GM21825 (cell line): Measurements from ENCODE around the gene SPCS3.
"Not testable (repeated sequence)": the region's sequence is repeated elsewhere in the genome, so short reads cannot be mapped to it uniquely, and the experiment has no call there.

Experiments
- ATAC-seq: cut with Tn5 transposase; IDR thresholded peaks from one replicate; pipeline ENCODE4 v1.9.1; 2021; ENCODE audit warnings: mild to moderate bottlenecking, moderate library complexity; ENCODE audit not compliant: unreplicated experiment

SPCS3 gene

DNA sequence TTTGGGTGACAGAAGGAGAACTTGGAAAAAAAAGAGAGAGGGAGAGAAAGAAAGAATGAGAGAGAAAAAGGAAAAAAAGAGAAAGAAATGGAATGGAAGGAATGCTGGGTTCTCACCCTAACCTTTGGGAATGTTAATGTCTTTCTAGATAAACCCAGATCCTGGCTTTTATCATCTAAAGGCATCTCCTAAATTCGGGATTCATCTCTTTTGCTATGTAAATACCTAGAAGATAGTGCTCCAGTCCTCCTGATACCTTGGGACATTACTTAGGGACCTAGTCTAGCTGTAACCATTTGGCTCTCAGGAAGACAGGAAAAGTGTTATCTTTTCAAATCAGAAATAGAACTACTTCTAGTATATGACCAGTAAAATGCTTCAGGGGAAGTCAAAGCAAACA, 15.8 kb upstream of the SPCS3 start:
- no peak for ATAC-seq

DNA sequence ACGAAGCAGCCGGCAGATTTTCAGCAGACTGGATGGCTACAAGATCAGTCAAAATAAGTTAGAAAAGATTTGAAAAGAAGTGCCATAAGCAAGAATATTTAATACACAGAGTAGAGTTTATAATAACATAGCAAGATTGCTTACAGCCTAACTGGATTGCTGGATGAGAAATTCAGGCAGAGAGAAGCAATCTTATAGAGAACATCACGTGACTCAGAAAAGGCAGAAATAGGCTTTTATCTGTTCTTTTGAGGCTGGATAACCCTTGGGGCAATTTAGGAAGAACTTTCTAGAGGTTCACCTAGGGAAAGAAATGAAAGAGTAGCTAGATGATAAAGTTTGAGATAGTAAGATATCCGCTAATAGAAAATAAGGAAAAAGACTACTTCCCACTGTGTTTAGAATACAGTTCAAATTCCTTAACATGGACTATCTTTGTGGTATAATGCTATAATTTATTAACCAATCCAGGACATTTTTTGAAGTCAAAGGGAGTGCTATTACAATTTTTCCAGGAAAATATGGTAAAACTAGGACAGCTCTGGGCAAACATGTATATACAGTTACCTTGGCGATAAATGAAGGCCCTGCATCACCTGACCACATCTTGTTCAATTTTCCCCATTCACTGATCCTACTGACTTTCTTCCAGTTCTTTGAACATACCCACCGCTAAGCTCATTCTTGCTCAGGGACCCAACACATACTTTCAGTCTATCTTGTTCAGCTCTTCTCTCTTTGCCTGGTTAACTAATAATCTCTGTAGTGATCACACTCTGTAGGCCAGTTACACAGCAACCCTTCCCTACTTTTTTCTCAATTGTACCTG, 12.7 kb upstream of the SPCS3 start:
- ATAC-seq: no peak

DNA sequence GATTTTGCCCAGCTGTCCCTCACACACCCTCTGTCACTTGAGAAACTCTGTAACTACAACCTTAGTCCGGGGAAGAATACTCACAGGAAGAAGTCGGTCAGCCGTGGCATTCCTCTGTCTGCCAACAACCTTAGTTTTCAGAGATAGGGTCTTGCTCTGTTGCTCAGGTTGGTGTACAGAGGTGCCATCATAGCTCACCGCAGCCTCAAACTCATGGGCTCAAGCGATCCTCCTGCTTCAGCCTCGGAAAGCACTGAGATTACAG, 12.2 kb upstream of the SPCS3 start:
- ATAC-seq: no peak

DNA sequence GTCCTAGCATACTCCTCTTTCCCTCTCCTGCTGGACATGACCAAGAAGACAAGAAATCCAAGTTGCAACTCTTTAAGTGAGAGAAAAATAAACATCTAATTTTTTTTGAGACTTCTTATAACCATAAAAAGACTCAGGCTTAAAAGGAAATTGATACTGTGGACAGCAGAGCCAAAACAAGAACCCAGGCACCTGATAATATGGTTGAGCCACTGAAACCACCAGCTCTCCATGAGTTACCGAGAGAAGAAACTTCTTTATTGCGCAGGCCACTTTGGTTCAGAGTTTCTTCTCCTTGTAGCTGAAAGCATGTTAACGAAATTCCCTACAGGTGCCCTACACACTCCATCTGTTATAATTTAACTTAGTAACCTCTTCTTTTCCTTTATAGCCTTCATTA, 11.3 kb upstream of the SPCS3 start:
- ATAC-seq: peak; percentile 52

DNA sequence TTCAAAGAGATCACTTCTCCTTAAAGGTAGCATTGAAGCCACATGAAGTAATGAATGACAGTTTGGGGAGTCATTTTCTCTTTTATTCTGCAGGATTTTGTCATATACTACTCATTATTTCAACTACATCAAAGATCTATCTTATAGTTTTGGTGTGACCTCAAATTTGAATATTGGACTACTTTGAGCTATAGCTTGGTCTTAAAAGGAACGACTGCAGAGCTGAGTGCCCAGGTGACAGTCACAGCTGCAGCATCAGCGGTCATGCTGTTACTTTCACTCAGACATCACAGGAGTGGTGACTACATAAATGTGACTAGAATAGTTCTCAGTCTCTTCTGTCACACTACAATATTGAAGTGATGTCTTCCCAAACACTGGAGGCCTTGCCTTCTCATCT, 10.7 kb upstream of the SPCS3 start:
- ATAC-seq: peak; percentile 98

DNA sequence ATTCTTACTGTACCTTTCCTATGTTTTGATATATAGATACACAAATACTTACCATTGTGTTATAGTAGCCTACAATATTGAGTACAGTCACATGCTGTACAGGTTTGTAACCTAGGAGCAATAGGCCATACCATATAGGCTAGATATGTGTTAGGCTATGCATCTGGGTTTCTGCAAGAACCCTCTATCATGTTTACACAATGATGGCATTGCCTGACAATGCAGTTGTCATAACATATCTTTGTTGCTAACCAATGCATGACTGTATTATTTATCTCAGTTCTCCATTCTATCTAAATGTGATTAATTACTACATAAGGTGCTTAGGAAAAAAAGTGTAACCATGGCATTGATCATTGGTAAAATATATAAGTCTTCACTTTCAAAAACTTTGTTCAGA, 10.0 kb upstream of the SPCS3 start:
- no peak for ATAC-seq

DNA sequence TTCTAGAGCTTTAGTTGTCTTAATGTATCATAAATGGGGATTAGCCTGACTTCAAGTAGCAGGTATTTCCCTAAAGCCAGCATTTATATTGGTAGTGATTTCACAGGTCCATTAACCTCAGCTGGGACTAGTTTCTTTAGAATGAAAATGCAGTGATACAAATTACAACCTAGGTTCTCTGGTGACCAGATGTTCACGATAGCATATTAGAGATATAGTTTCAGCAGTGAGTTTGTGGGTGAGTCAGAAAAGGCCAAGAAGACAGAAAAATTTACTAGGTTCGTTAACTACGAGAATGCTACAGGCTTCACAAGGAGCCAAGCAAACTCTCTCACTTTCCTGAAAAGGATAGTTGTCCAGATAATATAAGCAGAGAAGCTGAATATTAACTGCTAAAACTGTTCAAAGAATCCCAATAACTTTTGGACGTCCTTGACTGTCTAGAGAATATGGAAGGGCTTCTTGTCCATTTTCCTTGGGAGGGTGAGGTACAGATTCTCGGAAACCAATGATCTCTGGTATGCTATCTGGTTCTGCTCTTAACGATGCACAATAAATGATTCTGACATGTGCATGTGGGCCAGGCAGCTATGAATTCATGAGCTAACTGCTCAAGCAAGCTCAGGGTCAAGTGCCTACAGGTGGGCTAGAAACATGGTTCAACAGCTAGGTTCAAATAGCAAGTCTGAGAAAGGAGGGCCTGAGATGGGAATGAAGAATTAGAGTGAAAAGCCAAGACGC, 6.0 kb upstream of the SPCS3 start:
- ATAC-seq: no peak

DNA sequence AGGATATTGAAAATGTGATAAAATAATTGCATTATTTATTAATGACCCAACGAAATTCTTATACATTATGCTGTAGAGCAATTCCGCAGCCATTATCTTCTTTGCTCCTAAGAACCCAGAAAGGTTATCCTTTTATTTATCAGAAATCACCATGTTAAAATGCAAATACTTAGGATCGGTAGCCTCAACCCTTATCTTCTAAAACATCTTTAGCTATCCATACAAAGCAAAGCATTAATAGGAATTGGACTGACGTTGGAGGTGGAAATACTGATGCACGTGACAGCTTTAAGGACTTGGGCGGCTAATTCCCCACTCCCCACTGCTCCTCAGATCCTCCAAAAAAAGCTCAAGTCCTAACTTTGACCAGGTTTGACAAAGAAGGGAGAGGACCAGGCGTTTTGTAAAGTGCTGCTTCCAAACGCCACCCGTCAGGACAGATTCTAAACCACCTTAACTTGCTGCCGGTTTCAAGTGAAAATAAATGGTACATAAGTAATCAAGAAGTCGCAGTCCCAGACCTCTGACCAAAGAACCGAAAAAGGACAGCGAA, 539 bp upstream of the SPCS3 start:
- ATAC-seq: no peak

DNA sequence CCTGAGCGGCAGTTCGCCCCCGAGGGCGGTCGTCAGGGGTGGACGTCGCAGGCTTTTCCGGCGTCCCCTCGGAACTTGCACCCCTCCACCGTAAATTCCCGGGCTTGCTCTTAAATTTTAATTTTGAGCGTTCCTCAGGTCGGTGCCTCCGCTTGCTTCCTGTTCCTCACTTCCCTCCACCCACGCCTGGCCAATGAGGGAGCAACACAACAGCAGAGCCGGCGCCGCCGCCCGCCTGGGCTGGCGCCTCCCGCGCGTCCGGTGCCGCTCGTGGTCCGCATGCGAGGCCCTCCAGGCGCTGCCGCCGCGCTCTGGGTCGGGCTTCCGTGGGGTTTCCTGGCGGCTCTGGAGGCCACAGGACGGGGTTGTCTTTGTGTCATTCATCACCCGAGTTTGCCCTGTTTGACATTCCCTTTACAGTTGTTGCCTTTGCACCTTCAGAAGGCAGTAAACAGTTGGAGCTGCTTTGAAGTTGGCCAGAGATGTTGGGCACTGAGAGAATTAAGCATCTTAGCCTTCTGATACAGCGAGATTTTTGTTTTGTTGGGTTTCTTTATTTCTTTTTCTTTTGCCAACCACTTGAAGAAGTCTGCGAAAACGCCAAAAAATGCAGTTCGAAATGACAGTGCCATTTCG, 692 bp downstream of the SPCS3 start:
- peak; percentile 78 for ATAC-seq

DNA sequence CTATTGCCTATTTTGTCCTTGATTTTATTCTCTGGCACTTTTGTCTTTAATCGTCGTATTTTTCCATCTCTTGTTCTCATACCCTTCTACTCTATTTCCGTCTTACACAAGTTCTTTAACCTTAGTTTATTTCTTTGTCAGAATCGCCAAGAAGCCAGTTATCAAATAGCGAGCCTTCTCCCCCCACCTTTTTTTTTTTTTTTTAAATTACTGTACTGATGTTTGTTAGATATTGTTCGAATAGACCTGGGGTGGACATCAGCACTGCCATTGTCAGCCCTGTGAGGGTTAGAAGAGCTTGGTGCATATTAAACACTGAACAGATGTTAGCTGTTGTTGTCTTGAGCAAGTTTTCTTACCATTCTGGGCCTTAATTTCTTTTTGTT, 1.2 kb downstream of the SPCS3 start:
- no peak for ATAC-seq

DNA sequence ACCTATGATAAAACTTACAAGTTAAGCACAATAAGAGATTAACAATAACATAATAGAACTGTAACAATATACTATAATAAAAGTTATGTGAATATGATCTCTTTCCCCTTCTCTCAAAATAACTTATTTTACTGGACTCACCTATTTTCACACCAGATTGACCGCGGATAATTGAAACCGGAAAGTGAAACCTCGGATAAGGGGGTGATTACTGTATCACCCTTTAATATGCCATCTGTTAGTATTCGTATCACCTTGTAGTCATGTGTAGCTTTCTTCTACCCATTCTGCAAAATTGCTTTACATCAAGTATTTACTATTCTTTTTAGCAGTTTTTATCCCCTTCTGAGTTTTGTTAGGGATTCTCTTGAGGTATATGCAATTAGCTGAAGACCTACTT, 1.8 kb downstream of the SPCS3 start:
- ATAC-seq: no peak

DNA sequence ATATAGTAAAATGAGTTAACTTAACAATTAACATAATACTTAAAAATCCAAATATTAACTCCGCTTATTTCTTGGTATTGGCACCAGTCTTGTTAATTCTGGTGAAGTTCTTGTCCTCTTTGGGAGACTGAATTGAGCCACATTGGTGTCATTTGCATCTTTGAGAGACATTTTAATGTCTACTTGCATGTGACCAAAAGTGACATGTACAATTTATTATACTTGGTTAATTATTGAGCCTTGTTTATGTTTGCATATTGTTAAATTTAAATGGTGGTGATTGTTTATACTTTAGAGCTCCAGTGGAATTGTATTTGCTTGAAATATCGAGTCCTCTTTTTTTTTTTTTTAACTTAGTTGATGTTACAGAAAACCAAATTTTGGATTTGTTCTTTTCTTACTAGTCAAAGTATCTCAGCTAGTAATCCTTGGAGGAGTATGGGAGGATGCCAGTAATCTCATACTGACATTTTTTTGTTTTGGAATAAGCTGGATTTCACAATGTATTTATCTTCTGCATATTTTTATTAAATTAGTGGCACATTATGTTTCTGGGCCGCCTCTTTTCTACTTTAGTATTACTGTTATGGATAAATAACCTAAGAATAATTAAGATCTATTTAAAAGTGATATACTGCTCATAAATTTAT, 3.9 kb downstream of the SPCS3 start:
- ATAC-seq: no peak

DNA sequence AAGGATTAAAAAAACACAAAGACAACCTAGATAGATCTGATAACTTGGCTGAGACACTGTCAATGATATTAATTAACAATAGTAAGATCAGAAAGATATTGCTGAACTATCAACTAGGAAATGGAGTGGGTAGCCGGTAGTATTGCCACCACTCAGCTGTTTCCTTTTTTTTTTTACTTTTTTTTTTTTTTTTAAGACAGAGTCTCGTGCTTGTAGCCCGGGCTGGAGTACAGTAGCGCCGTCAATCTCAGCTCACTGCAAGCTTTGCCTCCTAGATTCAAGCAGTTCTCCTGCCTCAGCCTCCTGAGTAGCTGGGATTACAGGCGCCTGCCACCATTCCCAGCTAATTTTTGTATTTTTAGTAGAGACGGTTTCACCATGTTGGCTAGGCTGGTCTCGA, 5.1 kb downstream of the SPCS3 start:
- not testable (repeated sequence) for ATAC-seq

DNA sequence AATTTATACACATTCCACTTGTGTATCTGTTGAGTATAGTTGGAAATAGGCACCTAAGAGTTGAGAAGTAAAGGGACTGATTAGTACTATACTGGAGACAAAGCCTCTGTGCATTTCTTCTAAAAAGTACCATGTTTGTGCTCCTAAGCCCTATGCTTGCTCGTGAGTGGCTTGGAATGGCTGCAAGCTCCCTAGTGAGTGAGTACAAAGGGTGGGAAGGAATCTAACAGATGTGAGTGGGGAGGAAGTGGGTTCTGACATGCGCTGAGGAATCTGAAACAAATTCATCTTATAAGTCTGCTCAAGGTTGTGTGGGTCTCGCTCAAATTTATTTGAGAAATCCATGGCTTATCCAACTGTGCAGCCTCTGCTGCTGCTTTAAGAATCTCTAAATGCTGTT, 13.3 kb downstream of the SPCS3 start:
- no peak for ATAC-seq

DNA sequence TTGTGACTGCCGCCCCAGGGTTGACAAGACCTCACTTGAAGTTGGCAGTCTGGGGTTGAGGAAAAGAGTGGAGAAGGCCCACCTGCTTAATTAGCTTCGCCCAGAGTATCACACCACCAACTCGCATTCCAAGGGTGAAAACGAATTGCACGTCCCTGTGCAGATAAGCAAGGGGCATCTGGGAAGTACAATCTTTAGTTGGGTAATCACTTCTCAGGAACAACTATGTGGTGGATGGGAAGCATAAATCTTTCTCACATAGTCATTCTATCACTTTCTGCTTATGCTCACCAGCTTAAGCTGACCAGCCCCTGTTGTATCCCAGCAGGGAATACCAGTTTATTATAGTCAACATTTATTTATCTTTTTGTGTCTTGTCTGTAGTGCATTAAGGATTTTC, 14.3 kb downstream of the SPCS3 start:
- ATAC-seq: no peak

DNA sequence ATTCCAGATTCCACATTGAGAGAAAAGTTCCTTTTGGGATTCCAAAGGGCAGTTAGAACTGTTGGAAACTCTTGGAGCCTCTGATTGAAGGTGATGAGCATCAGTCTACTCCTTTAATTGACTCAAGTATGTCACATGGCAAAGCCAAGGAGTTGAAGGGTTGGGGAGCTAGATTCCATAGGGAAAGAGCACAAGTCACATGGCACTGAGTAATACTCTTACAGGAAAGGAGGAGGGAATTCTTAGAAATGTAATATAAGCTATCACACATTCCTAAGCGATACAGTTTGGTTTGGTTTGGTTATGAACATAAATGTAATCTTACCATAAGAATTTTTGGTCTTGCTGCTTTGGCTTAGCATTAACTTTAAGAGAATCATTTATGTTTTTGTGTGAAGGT, 15.7 kb downstream of the SPCS3 start:
- no peak for ATAC-seq

DNA sequence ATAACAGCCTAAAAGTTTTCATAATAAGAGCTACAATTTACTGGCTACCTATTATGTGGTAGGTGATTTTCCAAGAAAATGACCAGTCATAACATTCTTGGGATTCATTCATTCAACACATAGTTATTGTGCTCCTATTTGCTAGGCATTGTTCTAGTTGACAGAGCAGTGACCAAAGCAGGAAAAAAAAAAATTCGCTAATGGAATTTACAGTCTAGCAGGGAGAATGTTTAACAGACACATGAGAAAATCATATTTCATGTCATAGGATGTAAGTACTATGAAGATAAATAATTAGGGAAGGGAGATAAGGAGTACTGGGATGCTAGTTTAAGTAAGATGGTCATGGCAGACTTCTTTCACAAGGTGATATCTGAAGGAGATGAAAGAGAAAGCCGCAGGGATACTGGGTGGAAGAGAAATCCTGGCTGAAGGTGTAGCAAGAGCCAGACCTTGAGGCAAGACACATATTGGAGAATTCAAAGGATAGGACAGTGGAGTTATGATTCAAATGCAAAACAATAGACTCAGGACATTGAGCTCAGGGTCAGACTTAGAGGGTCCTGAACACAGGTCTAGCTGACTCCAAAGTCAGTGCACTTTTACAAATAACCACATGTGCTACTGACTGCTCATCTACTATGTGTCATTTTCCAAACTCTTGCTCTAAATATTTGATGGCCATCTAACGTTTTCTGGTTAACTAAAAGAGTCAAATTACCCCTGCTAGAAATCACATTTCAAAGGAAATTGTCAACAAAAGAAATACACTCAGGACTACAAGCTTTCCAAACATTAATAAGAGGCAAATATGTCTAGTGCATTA, 20.4 kb downstream of the SPCS3 start:
- no peak for ATAC-seq

DNA sequence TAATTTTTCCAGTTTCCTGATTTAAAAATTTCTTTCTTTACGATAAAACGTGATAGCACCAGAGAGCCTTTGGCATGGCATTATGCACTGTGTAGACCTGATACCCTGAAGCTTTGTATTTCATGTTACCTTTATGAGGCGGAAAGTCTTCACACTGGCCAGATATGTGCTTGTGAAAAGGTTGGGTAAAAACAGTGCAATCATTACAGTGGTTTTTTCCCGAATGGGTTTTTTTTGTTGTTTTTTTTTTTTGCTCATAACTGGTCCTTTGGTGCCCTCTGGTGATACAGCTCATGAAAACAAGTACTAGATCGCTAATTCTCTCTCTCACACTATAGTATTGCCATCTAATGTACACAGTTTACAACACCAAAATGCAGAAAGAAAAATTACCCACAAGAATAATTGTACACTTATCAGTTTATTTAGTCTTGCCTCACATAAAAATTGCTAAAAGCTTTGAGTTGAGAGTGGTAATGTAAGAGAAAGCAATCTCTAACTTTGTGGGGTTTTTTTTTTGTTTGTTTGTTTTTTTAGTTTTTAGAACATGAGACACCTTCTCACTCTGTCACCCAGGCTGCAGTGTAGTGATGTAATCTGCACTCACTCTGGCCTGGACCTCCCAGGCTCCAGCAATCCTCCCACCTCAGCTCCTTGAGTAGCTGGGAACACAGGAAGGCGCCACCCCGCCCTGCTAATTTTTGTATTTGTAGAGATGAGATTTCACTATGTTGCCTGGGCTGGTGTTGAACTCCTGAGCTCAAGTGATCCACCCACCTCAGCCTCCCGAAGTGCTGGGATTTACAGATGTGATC, 21.3 kb downstream of the SPCS3 start:
- ATAC-seq: no peak

DNA sequence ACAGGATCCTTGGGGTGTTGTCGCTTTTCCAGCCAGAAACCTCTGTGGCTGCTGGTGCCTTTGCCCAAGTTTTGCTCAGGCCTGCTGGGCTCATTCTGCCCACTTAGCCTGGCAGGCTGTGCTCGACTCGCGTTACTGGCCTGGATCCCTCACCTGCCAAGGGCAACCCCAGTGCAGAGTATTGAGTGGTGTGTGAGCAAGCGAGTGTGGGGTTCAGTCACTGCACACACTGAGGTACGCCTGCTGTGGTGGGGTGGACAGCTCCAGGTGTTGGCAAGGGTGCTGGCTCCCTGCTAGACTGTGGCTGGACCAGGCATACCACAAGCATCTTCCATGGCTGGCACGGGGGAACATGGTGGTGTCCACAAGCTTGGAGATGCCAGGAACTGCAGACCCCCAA, 22.6 kb downstream of the SPCS3 start:
- ATAC-seq: no peak

DNA sequence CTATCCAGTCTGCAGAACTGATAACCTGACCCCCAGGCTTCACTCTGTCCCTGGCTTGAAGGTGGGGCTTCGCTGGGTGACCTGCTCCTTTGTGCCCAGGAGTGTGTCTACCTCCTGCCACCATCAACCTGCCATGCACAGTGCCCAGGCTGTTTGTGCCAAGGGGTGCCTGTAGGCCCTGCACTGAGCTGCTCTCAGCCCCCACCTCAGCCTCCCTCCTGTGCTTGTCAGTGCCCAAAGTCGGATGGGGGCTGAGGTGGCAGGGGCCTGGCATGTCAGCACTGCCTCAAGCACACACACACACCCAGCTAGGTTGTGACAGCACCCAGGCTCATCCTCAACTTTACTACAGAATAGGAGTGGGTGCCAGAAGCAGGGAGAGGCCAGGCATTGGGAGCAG, 23.5 kb downstream of the SPCS3 start:
- ATAC-seq: no peak
